H9 (cell line): Measurements from ENCODE around the gene TOGARAM2. TPM values are rescaled to one million over a fixed set of nuclear protein-coding genes. Genes with fewer than 3 reads are reported as not detected.

Experiments used
- DNase-seq: peaks from one replicate; pipeline ENCODE4 v3.0.0-alpha.2; 2017
- H2AFZ ChIP-seq: one replicate; pipeline ENCODE4 v1.6.1; 2013; ENCODE audit warnings: mild to moderate bottlenecking, low read length, control low read depth, moderate library complexity
- H2AK5ac ChIP-seq: 2 replicates; pipeline ENCODE4 v1.6.1; 2013; ENCODE audit warnings: low read length, control low read depth, mixed read lengths; ENCODE audit not compliant: insufficient read length
- H2BK120ac ChIP-seq: one replicate; pipeline ENCODE4 v1.6.1; 2013; ENCODE audit warnings: low read depth, mild to moderate bottlenecking, low read length, control low read depth, inconsistent platforms; ENCODE audit not compliant: poor library complexity, severe bottlenecking
- H2BK12ac ChIP-seq: 2 replicates; pipeline ENCODE4 v1.6.1; 2013; ENCODE audit warnings: low read length, control low read depth, mixed read lengths, low read depth; ENCODE audit not compliant: insufficient read length
- H2BK15ac ChIP-seq: 2 replicates; pipeline ENCODE4 v1.6.1; 2013; ENCODE audit warnings: low read depth, low read length, control low read depth
- H2BK20ac ChIP-seq: one replicate; pipeline ENCODE4 v1.6.1; 2013; ENCODE audit warnings: low read depth, mild to moderate bottlenecking, low read length, control low read depth, inconsistent platforms; ENCODE audit not compliant: poor library complexity, severe bottlenecking
- H2BK5ac ChIP-seq: 2 replicates; pipeline ENCODE4 v1.6.1; 2013; ENCODE audit warnings: low read length, control low read depth, mixed read lengths; ENCODE audit not compliant: insufficient read length
- H3K14ac ChIP-seq: 2 replicates; pipeline ENCODE4 v1.6.1; 2013; ENCODE audit warnings: low read length, control low read depth; ENCODE audit not compliant: insufficient read depth
- H3K18ac ChIP-seq: 2 replicates; pipeline ENCODE4 v1.6.1; 2013; ENCODE audit warnings: low read depth, mild to moderate bottlenecking, mixed read lengths, low read length, control low read depth; ENCODE audit not compliant: insufficient read length
- H3K23ac ChIP-seq: 2 replicates; pipeline ENCODE4 v1.6.1; 2013; ENCODE audit warnings: low read length, control low read depth, mixed read lengths, low read depth; ENCODE audit not compliant: insufficient read length
- H3K23me2 ChIP-seq: 2 replicates; pipeline ENCODE4 v1.6.1; 2013; ENCODE audit warnings: low read depth, mild to moderate bottlenecking, mixed read lengths, low read length, control low read depth; ENCODE audit not compliant: insufficient read length, poor library complexity, severe bottlenecking
- H3K27ac ChIP-seq: 2 replicates; pipeline ENCODE4 v1.5.1; 2013; ENCODE audit warnings: low read length, control low read depth, mixed read lengths, low read depth; ENCODE audit not compliant: insufficient read length
- H3K27me3 ChIP-seq: 2 replicates; pipeline ENCODE4 v1.6.1; 2013; ENCODE audit warnings: low read length, control low read depth, inconsistent platforms; ENCODE audit not compliant: insufficient read depth
- H3K4ac ChIP-seq: 2 replicates; pipeline ENCODE4 v1.6.1; 2013; ENCODE audit warnings: low read depth, mild to moderate bottlenecking, control low read depth, inconsistent platforms, low read length, moderate library complexity
- H3K4me1 ChIP-seq: 2 replicates; pipeline ENCODE4 v1.6.1; 2013; ENCODE audit warnings: low read length, control low read depth, inconsistent platforms; ENCODE audit not compliant: insufficient read depth
- H3K4me2 ChIP-seq: 2 replicates; pipeline ENCODE4 v1.6.1; 2013; ENCODE audit warnings: low read length, control low read depth, mixed read lengths; ENCODE audit not compliant: insufficient read length, insufficient read depth
- H3K56ac ChIP-seq: 2 replicates; pipeline ENCODE4 v1.6.1; 2013; ENCODE audit warnings: low read depth, mild to moderate bottlenecking, mixed read lengths, low read length, control low read depth; ENCODE audit not compliant: insufficient read length
- H3K79me1 ChIP-seq: 2 replicates; pipeline ENCODE4 v1.6.1; 2013; ENCODE audit warnings: low read depth, mild to moderate bottlenecking, moderate library complexity, low read length, control low read depth, inconsistent platforms; ENCODE audit not compliant: insufficient read depth, poor library complexity, severe bottlenecking
- H3K79me2 ChIP-seq: 2 replicates; pipeline ENCODE4 v1.6.1; 2013; ENCODE audit warnings: low read length, control low read depth, inconsistent platforms; ENCODE audit not compliant: insufficient read depth
- H3K9ac ChIP-seq: 2 replicates; pipeline ENCODE4 v1.6.1; 2013; ENCODE audit warnings: low read length, control low read depth, mixed read lengths; ENCODE audit not compliant: insufficient read length; ENCODE audit errors: extremely low read depth
- H3K9me3 ChIP-seq: one replicate; pipeline ENCODE4 v1.6.1; 2013; ENCODE audit warnings: low read depth, low read length, inconsistent platforms; ENCODE audit not compliant: control insufficient read depth
- H3T11ph ChIP-seq: one replicate; pipeline ENCODE4 v1.6.1; 2013; ENCODE audit warnings: mild to moderate bottlenecking, low read length, control low read depth, inconsistent platforms
- H4K20me1 ChIP-seq: one replicate; pipeline ENCODE4 v1.6.1; 2013; ENCODE audit not compliant: control insufficient read depth, insufficient read length, insufficient read depth
- H4K5ac ChIP-seq: 2 replicates; pipeline ENCODE4 v1.6.1; 2013; ENCODE audit warnings: low read depth, mild to moderate bottlenecking, mixed read lengths, low read length, control low read depth; ENCODE audit not compliant: insufficient read length
- H4K8ac ChIP-seq: replicated peaks from 2 replicates; pipeline ENCODE4 v1.6.1; 2013; ENCODE audit warnings: low read length, control low read depth, mixed read lengths, low read depth; ENCODE audit not compliant: insufficient read length
- H4K91ac ChIP-seq: 2 replicates; pipeline ENCODE4 v1.6.1; 2013; ENCODE audit warnings: low read depth, mild to moderate bottlenecking, moderate library complexity, mixed read lengths, low read length, control low read depth; ENCODE audit not compliant: insufficient read length
- H3K27ac Mint-ChIP-seq, 3 experiments: 2 replicates in 2 of 3; 3 replicates in 1 of 3; pipeline ENCODE4 v1.8.0; 2020 to 2021; ENCODE audit warnings: mixed read lengths in 3 of 3, mild to moderate bottlenecking in 1 of 3, moderate library complexity in 1 of 3
- H3K27me3 Mint-ChIP-seq: 2 replicates; pipeline ENCODE4 v1.8.0; 2021; ENCODE audit warnings: low read depth, mild to moderate bottlenecking, moderate library complexity, mixed read lengths
- H3K36me3 Mint-ChIP-seq, 3 experiments: 2 replicates in 2 of 3; 3 replicates in 1 of 3; pipeline ENCODE4 v1.8.0; 2020 to 2021; ENCODE audit warnings: low read depth in 3 of 3, mixed read lengths in 3 of 3; ENCODE audit not compliant: insufficient read depth in 1 of 3
- H3K4me1 Mint-ChIP-seq, 2 experiments: 2 replicates each; pipeline ENCODE4 v1.8.0; 2020; ENCODE audit warnings: mixed read lengths in 2 of 2
- H3K4me3 Mint-ChIP-seq, 2 experiments: 2 replicates in 1 of 2; 3 replicates in 1 of 2; pipeline ENCODE4 v1.8.0; 2020 to 2021; ENCODE audit warnings: mild to moderate bottlenecking in 2 of 2, mixed read lengths in 2 of 2, moderate library complexity in 1 of 2
- H3K9me3 Mint-ChIP-seq, 2 experiments: 2 replicates in 1 of 2; 3 replicates in 1 of 2; pipeline ENCODE4 v1.8.0; 2020; ENCODE audit warnings: mild to moderate bottlenecking in 2 of 2, mixed read lengths in 2 of 2, moderate library complexity in 1 of 2
- CTCF ChIP-seq: fragments of 200-600 bp; sonication (generic); conservative IDR thresholded peaks from 3 replicates; pipeline ENCODE4 v1.8.0; 2021; ENCODE audit warnings: antibody characterized with exemption, mild to moderate bottlenecking
- WGBS: extraction: QIAGEN DNeasy Blood & Tissue Kit; methylation state at CpG from one replicate; pipeline ENCODE4 v1.1.7; 2013; ENCODE audit warnings: missing lambda C conversion rate, low lambda C conversion rate, mixed read lengths; ENCODE audit not compliant: insufficient read length; ENCODE audit errors: extremely low coverage; 5-methylcytosine and 5-hydroxymethylcytosine counted together
- total RNA-seq: library from RNA; stranded (reverse); gene quantifications from 2 replicates; pipeline ENCODE4 v1.2.1, GENCODE V29; 2021

TOGARAM2 gene
- total RNA-seq, 1 experiment from 2014 or later = 0.83 TPM

GRCh38 chr2:28962505-28962904, 18.6 kb upstream of the TOGARAM2 start:
- Mint-ChIP-seq H3K36me3 (no peaks in the 10 kb centered on the region), H3K4me1 (peaks cover 2 to 7% of the 10 kb centered on the region in 2 experiments; a peak in 3 of 4 replicates), H3K27ac (no peak overlapping the region), H3K9me3 (no peaks in the 10 kb centered on the region; a peak in 1 of 5 replicates), H3K4me3 (no peak overlapping the region), H3K27me3 (no peaks in the 10 kb centered on the region)
- DNase-seq = no peak
- no peak for TF ChIP-seq CTCF
- Histone ChIP-seq H4K91ac (no peak overlapping the region), H3K56ac (no peak overlapping the region), H3K23me2 (no peaks in the 10 kb centered on the region), H3K79me2 (no peaks in the 10 kb centered on the region), H2BK20ac (no peak overlapping the region), H2AFZ (no peak overlapping the region), H2BK12ac (no peak overlapping the region), H2BK15ac (no peak overlapping the region), H3K9me3 (no peaks in the 10 kb centered on the region), H3K27ac (no peak overlapping the region), H3K27me3 (no peaks in the 10 kb centered on the region), H3K79me1 (no peaks in the 10 kb centered on the region), H3K14ac (no peak overlapping the region), H2BK120ac (no peak overlapping the region), H3T11ph (no peak overlapping the region), H3K23ac (no peak overlapping the region), H3K9ac (no peak overlapping the region), H3K18ac (no peak overlapping the region), H4K8ac (no peak overlapping the region), H4K5ac (no peak overlapping the region), H4K20me1 (no peaks in the 10 kb centered on the region), H2BK5ac (no peak overlapping the region), H3K4ac (no peak overlapping the region), H2AK5ac (no peak overlapping the region), H3K4me1 (no peaks in the 10 kb centered on the region), H3K4me2 (no peak overlapping the region)
- WGBS = no CpG with 5 or more reads among the region's 1 CpG
